Raji (cell line): ENCODE measurements around the gene ERI2.

Experiments
- POLR2A ChIP-seq: IDR thresholded peaks from 2 replicates; pipeline ENCODE4 v1.6.1; 2011; ENCODE audit warnings: low read depth, low read length, control low read depth; ENCODE audit not compliant: insufficient read depth

ERI2 gene

DNA sequence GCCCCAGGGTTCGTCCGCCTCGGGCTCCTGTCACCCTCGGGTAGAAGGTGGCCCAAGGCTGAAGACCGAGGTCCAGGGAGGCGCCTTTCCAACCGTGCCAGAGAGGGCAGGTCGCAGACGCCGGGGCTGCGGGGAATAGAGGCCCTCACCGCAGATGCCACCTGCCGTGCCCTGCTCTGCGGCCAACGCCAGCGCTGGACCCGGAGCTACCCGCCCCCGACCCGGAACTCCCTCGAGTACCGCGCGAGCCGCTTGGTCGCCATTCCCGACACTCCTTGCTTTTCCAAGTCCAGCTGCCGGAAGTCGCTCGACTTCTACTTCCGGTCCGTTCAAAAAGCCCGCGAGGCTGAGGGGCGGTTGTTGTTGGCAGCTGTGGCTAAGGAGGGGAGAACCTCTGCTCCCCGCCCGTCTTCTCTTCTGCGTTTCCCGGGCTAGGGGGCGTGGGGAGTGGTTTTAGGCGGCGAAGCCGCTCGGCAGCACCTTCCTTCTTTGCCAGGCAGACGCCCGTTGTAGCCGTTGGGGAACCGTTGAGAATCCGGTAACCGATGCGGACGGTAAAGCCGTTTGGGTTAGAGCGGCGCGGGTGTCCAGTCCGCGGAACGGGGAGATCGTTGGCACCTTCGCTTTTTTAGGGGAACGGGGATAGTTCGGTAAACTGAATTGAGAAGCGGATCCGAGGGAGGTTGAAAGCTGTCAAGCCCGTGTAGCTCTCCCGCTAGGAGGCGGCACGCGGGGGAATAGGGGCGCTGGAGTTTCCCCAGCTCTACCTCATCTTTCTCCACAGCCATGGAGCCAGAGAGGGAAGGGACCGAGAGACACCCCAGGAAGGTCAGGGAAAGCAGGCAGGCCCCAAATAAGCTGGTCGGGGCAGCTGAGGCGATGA lies at the start of gene ERI2, which contains the start of gene REXO5:
Gene ERI2, minus strand, starts transcription at position 305 of the 883 bp plus-strand sequence. Its CDS starts 42 bp downstream, at position 263.
Gene REXO5, plus strand, starts transcription at position 360 of the 883 bp plus-strand sequence. Its CDS starts 427 bp downstream, at position 787.
- TF ChIP-seq POLR2A: peak; percentile 79

GRCh38 chr16:20854963-20855362 lies 48.7 kb upstream of the ERI2 start:
- no peak for TF ChIP-seq POLR2A

- no peak for TF ChIP-seq POLR2A
Observed at GRCh38 chr16:20853981-20854620, 47.8 kb upstream of the ERI2 start.

DNA sequence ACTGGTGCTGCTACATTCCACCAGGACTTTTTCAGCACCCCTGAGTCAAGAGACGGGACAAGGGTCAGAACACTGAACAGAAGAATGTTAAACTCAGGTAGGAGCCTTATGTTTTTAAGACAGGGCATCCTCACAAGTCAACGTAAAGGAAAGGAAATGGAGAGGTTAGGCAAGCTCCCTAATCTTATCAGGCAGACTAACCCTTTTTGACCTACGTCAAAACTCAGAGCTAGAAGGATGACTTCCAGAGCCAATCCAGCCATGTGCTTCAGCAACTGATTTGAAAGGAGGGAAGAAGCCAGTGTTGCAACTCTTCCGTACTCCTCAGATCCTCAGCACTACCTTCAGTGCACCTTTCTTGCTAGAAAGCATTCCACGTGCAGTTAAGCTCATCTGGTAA lies 46.9 kb upstream of the ERI2 start:
- no peak for TF ChIP-seq POLR2A

DNA sequence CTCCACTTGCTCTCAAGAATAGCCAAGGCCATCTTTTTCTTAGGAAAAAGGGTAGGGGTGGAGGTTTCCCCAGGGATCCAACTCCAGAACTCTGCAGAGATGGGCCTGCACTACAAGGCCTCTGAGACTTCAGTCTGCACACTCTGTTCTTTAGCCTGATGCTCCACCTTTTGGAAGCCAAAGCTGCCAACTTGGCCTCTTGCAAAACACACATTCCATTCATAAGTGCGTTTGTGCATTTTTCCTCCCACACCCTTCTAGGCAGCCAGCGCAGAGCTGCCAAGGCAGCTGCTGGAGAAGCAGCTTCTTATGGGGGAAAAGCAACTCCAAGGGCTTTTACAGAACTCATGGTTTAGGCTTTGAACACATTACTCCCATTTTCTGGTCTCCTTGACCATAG lies 45.3 kb upstream of the ERI2 start:
- no peak for TF ChIP-seq POLR2A

- no peak for TF ChIP-seq POLR2A
Observed at GRCh38 chr16:20850981-20851380, 44.7 kb upstream of the ERI2 start.

DNA sequence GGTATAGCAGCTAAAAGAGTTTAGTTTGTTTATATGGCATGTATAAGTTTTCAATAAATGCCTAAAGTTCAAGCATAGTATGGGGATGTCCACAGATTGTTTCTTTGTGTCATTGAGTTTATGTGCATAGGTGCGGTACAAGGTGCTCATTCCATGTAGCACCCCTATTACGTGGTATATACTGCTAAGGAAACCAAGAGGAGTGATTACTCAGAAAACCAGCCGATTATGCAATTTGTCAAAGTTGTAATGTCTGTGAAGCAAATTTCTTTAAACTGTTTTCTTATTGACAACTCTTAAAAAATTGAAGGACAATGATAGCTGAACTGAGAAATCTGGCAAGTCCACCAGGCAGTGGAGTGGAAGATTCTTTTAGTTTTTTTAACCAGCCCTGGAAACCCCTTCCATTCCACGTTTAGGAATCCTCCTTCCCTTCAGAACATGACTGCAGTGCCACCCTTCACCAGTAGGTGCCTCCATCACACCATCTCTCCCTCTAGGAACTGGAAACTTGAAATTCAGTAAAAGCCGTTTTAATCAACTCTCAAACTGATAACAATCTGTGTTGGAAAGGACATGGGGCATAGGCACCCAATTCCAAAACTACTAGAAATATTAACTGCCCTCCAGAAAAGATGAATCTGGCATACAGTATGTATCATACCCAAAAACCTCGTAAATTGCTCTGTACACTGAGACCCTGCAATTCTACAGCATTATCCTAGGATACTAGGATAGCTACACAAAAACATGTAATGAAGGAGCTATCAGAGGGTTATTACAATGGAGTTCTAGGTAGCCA lies 43.5 kb upstream of the ERI2 start:
- no peak for TF ChIP-seq POLR2A

GRCh38 chr16:20847550-20847949 lies 41.3 kb upstream of the ERI2 start:
- no peak for TF ChIP-seq POLR2A

GRCh38 chr16:20846551-20846950 lies 40.3 kb upstream of the ERI2 start:
- TF ChIP-seq POLR2A: no peak

DNA sequence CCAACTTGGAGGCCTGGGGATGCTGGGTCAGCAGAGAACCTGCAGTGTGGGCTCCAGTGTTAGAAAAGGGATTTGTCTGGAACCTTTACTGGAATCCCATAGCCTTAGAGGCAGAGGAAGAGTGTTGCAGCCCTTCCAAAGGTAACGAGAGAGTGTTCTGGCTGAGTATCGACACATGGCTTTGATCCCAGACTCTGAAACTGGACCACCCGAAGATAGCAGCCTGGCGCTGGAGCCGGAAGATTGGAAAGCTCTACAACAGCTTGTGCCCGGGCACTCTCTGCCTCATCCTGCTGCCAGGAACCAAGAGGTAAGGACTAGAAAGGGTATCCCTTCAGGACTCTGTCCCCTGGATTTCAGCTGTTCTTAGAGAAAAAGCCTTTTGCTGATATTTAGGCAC lies 39.8 kb upstream of the ERI2 start:
- TF ChIP-seq POLR2A: no peak

DNA sequence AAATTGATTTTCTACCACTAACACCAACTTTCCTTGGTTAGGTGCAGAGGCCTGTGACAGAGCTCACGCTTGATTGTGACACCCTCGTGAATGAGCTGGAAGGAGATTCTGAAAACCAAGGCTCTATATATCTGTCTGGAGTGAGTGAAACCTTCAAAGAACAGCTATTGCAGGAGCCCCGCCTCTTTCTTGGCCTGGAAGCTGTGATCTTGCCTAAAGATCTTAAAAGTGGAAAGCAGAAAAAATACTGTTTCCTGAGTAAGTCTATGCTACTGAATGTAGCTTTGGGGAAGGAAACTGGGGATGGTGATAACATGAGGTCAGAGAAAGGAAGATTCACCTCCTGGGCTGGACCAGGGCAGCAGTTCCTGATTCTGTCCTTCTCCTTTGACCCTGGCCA lies 38.3 kb upstream of the ERI2 start:
- TF ChIP-seq POLR2A: no peak

DNA sequence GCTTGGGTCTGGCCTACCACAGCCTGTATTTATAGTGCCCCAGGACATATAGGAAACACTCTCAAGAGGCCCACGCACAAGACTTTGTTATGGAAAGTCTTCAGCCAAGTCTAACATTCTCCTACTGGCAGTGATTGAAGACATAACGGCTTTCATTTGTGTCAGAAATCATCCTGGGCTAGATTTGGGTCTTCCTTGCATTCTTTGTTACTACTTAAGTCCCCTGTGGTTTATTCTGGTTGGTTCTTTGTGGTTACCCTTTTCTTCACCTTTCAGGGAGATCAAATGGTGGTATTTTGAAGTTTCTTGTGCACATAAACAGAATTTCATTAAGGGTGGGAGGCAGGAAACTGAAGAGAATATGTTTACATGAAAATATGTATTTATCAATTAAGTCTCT lies 37.8 kb upstream of the ERI2 start:
- no peak for TF ChIP-seq POLR2A

DNA sequence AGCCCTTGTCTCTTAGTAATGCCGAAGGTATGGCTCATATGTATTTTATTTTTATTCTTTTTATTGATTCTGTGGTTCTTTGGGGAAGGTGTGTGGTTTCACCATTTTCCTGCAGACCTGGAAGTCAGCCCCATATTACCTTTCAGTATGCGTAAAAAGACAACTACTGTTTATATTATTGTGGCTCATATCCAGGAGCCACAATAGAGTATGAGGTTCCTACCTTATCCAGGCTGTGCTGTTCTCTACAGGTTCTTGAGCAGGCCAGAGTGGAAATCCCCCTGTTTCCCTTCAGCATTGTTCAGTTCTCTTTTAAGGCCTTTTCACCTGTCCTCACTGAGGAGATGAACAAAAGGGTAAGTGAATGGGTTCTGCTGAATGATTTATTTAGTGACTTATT lies 33.2 kb upstream of the ERI2 start:
- no peak for TF ChIP-seq POLR2A

- no peak for TF ChIP-seq POLR2A
Observed at GRCh38 chr16:20838240-20838639, 32.0 kb upstream of the ERI2 start.

GRCh38 chr16:20833086-20833485 lies 26.8 kb upstream of the ERI2 start:
- no peak for TF ChIP-seq POLR2A
